HG03469 (cell line): Measurements from ENCODE around the gene GZMH.
"Not testable (repeated sequence)": the region's sequence is repeated elsewhere in the genome, so short reads cannot be mapped to it uniquely, and the experiment has no call there.

Experiments used
- ATAC-seq: cut with Tn5 transposase; IDR thresholded peaks from one replicate; pipeline ENCODE4 v1.9.1; 2021; ENCODE audit warnings: mild to moderate bottlenecking, moderate library complexity, moderate number of reproducible peaks; ENCODE audit not compliant: unreplicated experiment

Gene GZMH, protein sequence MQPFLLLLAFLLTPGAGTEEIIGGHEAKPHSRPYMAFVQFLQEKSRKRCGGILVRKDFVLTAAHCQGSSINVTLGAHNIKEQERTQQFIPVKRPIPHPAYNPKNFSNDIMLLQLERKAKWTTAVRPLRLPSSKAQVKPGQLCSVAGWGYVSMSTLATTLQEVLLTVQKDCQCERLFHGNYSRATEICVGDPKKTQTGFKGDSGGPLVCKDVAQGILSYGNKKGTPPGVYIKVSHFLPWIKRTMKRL

GRCh38 chr14:24609655-24610344, at the start of gene GZMH:
GZMH (minus strand) TSS chr14:24609685; CDS start chr14:24609613, 72 bp downstream.
- no peak for ATAC-seq

- not testable (repeated sequence) for ATAC-seq
Measured at GRCh38 chr14:24648361-24648760, 38.9 kb upstream of the GZMH start.

GRCh38 chr14:24639905-24640304, 30.4 kb upstream of the GZMH start:
- ATAC-seq, result no peak

DNA sequence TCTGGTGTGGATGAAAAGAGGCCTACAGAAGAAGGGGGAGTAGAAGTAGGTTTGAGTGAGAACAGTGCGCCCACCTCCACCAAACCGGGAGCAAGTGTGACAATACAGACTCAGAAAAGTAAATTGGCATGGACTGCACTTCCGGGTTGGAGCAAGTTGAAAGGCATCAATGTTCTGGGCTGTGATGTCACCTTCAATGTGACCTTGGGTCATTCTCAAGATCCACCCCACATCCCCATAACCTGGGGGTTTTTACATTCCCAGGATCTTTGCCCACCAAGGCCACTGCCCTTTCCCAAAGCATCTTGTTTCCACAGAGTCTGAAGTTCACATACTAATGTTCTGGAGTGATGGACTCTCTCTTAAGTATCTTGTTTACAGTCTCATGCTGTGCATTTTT, 29.8 kb upstream of the GZMH start:
- no peak for ATAC-seq

- ATAC-seq, result no peak
Measured at GRCh38 chr14:24634158-24634557, 24.7 kb upstream of the GZMH start, which contains the start of gene GZMB. GZMB (minus strand) TSS chr14:24634190; CDS start chr14:24634160, 30 bp downstream.

DNA sequence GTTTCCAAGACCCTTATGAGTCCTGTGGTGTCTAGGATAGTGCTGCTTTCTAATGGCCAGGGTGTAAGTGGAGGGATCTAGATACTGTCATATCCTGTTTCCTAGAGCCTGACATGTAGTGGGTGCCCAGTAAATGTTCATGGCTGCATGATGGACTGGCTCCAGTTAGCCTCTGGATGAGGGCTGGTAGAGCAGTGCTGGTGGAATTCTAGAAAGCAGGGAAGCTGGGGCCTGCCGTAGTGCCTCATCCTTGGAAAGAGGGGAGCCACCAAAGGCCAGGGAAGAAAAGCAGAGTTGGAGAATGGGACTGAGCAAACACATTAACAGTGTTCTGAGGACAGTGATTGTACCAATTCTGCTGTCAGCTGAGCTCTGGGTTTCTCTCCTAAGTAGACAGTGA, 23.9 kb upstream of the GZMH start:
- ATAC-seq, result no peak

DNA sequence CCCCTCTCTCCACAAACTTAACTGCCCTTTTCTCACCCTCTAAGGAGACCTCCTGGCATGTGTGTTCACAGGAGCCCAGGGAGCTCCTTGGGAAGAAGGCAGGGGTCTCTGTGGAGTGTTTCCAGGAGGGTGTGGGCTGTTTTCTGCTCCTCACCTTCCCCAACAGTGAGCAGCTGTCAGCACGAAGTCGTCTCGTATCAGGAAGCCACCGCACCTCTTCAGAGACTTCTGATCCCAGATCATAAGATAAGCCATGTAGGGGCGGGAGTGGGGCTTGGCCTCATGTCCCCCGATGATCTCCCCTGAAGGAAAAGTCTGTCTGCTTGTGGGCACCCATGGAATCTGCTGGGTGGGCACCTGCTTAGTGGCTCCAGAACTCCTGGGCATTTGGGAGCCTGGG, 23.3 kb upstream of the GZMH start:
- ATAC-seq, result no peak

- no peak for ATAC-seq
Measured at GRCh38 chr14:24632336-24632735, 22.9 kb upstream of the GZMH start.

- no peak for ATAC-seq
Measured at GRCh38 chr14:24631749-24632335, 22.4 kb upstream of the GZMH start.

GRCh38 chr14:24630872-24631477, 21.5 kb upstream of the GZMH start:
- no peak for ATAC-seq

DNA sequence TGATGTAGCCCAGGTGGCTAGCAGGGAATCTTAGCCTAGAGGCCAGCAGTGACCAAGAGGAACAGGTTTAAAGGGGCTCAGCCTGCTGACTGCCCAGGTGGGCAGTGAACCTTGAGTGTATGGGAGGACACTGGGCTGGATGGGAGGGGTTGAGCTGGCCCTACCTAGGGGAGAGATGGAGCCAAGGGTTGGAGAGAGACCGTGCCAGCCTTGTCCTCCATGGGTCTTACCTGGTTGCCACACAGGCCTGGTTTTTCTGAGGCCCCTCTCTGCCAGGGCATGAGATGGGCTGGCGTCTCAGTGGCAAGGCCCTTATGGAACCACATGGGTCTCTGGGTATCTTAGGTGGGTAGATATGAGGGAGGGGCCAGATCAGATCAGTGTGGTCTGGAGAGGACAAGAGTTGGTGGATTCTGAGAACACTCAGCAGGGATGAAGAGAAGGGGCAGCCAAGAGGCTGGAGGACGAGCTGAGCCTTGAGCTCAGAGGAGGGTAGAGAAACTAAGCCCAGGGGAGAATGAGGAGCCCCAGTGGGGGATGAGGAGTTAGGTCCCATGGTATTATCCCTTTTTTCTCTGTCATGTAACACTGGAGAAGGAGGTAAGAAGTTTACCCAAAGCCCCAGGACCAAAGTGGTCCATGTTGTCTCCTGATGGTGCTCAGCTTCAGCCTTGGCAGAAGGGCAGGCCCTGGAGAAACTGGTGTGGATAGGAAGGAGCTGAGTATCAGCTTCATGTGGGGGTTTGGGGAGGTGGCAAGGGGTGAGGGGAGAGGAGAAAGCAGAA, 20.8 kb upstream of the GZMH start:
- ATAC-seq, result no peak

DNA sequence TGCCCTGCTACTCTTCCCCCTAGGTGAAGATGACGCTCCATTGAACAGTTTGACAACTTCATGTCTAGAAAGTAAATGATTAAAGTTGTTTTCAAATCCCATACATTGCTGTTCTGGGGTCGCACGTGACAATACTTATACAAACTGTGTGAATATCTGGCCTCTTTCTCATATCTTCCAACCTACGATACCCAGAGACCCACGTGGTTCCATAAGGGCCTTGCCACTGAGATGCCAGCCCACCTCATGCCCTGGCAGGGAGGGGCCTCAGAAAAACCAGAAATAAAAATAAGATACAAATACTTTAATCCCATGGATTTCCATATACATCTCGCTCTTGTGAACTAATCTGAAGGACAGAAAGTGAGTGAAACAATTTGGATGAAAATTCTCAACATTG, 20.0 kb upstream of the GZMH start:
- ATAC-seq, result no peak

GRCh38 chr14:24613747-24614146, 4.3 kb upstream of the GZMH start:
- ATAC-seq, result no peak

DNA sequence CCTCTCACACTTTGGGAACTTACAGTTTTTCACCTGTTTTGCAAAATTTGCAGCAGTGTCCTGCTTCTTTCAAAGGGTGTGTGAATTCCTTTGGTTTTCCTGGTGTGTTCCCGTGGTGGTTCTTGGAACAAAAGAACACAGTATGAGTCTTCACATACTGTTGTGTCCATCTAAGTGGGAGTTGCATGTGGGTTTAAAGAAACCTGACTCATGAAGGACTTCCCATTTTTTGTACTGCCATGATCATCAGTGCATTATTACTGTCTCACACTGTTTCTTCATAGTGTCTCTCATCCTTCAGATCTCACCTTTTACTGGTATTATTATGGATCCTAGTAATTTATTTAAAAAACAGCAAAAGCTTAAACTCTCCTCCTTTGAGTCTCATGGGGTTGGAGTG, 3.8 kb upstream of the GZMH start:
- no peak for ATAC-seq

DNA sequence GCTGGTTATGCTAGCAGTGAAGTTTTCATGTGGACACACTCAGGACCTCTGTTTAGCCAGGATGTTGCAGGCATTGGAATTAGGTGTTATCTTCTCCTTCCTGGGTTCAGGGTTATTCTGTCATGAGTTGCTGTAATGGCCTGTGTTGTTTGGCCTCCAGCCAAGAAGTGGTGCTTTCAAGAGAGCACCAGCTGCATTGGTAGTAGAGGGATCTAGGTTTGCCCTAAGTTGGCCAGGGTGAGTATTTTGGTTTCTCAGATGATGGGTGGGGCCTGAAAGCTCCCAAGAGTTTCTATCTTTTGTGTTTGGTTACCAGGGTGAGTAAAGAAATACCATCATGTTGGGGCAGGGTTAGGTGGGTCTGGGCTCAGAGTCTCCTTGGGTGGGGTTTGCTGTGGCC, 2.7 kb upstream of the GZMH start:
- no peak for ATAC-seq

- ATAC-seq, result no peak
Measured at GRCh38 chr14:24607635-24608514, 1.6 kb downstream of the GZMH start.

DNA sequence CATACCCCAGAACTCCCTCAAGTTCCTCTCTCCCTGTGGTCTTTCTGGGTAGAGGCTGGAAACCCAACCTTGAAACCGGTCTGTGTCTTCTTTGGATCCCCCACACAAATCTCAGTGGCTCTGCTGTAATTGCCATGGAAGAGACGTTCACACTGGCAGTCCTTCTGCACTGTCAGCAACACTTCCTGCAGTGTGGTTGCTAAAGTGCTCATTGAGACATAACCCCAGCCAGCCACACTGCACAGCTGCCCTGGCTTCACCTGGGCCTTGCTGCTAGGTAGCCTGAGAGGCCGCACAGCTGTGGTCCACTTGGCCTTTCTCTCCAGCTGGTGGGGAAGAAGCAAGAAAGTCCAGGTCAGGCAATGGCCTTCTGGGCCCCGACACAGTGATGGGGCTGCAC, 2.4 kb downstream of the GZMH start:
- ATAC-seq, result no peak

DNA sequence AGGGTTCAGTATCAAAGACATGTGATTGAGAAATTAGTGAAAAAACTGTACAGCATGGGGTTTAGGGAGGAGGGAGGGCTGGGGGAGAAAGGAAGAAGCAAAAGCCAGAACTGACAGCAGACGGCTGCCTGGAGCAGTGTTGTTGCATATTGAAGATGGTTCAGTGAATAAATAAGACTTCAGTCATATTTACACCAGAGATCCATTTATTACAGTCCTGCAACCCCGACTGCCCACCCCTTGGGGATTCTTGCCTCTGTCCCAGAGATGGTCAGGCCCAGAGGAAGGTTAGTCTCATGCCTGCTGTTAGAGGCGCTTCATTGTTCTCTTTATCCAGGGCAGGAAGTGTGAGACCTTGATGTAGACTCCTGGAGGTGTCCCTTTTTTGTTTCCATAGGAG, 3.2 kb downstream of the GZMH start:
- no peak for ATAC-seq

- ATAC-seq, result peak; percentile 79
Measured at GRCh38 chr14:24605435-24606190, 3.9 kb downstream of the GZMH start.
